Measurements from ENCODE around the gene LRRC8A. TPM values are rescaled to one million over a fixed set of nuclear protein-coding genes. Genes with fewer than 3 reads are reported as not detected.
"Not testable (repeated sequence)": the region's sequence is repeated elsewhere in the genome, so short reads cannot be mapped to it uniquely, and the experiment has no call there.

LRRC8A gene
- total RNA-seq, 1 donor, result 38.0 TPM

DNA sequence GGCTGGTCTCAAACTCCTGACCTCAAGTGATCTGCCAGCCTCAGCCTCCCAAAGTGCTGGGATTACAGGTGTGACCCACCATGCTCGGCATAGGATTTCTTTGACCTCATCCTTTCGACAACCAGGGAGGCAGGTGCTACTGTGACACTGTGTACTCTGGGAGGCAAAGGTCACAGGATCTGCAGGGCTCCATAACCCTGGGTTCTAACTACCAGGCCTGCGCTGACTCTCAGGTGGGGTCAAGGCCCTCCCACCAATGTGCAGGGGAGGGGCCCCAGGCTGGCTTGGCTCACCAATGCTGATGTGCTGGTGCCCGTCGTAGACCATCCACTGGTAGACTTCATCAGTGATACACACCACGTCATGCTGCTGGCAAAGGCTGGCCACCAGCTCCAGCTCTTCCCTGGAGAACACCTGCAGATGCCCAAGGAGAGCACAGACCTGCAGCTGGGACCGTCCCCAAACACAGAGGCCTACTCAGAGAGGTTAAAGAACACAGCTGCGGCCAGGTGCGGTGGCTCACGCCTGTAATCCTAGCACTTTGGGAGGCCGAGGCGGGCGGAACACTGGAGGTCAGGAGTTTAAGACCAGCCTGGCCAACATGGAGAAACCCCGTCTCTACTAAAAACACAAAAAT lies 45.3 kb upstream of the LRRC8A start:
- Histone ChIP-seq H3K4me3 (ENCODE audit: insufficient read depth, low read length) (no peak overlapping the region), H3K4me1 (ENCODE audit: insufficient read depth, low read length) (no peaks in the 10 kb centered on the region), H4K20me1 (ENCODE audit: insufficient read depth, low read length) (no peaks in the 10 kb centered on the region), H2AFZ (ENCODE audit: low read length) (no peak overlapping the region), H3K27ac (ENCODE audit: low read depth, low read length) (no peak overlapping the region), H3K9me3 (ENCODE audit: low read depth, low read length) (no peaks in the 10 kb centered on the region), H3K4me2 (ENCODE audit: insufficient read depth, low read length) (no peak overlapping the region), H3K27me3 (ENCODE audit: insufficient read depth, low read length) (no peaks in the 10 kb centered on the region), H3K36me3 (ENCODE audit: insufficient read depth, low read length) (no peaks in the 10 kb centered on the region), H3K79me2 (ENCODE audit: insufficient read depth, low read length) (no peaks in the 10 kb centered on the region)
- DNase-seq (ENCODE audit: insufficient read length, low spot score, missing footprints), result no peak
- no peak for TF ChIP-seq CTCF (IDR thresholded peaks at IDR 0.05; ENCODE audit: extremely low read depth, low read depth, low read length)

- H2AFZ ChIP-seq (ENCODE audit: low read length), result no peak overlapping the region
- no peak overlapping the region for H3K4me2 ChIP-seq (ENCODE audit: insufficient read depth, low read length)
- no peak overlapping the region for H3K27ac ChIP-seq (ENCODE audit: low read depth, low read length)
- H3K4me1 ChIP-seq (ENCODE audit: insufficient read depth, low read length), result no peaks in the 10 kb centered on the region
- no peaks in the 10 kb centered on the region for H3K9me3 ChIP-seq (ENCODE audit: low read depth, low read length)
- no peaks in the 10 kb centered on the region for H3K27me3 ChIP-seq (ENCODE audit: insufficient read depth, low read length)
- no peaks in the 10 kb centered on the region for H3K79me2 ChIP-seq (ENCODE audit: insufficient read depth, low read length)
- no peak for TF ChIP-seq CTCF (IDR thresholded peaks at IDR 0.05; ENCODE audit: extremely low read depth, low read depth, low read length)
- H3K4me3 ChIP-seq (ENCODE audit: insufficient read depth, low read length), result no peak overlapping the region
- no peak for DNase-seq (ENCODE audit: insufficient read length, low spot score, missing footprints)
- no peaks in the 10 kb centered on the region for H3K36me3 ChIP-seq (ENCODE audit: insufficient read depth, low read length)
- no peaks in the 10 kb centered on the region for H4K20me1 ChIP-seq (ENCODE audit: insufficient read depth, low read length)
These were observed 43.6 kb upstream of the LRRC8A start for GRCh38 chr9:128838338-128838737.

GRCh38 chr9:128840524-128840923 lies 41.4 kb upstream of the LRRC8A start:
- Histone ChIP-seq H3K4me2 (ENCODE audit: insufficient read depth, low read length) (no peak overlapping the region), H3K27ac (ENCODE audit: low read depth, low read length) (no peak overlapping the region), H2AFZ (ENCODE audit: low read length) (no peak overlapping the region), H3K36me3 (ENCODE audit: insufficient read depth, low read length) (no peaks in the 10 kb centered on the region), H3K79me2 (ENCODE audit: insufficient read depth, low read length) (no peaks in the 10 kb centered on the region), H3K4me1 (ENCODE audit: insufficient read depth, low read length) (no peaks in the 10 kb centered on the region), H3K27me3 (ENCODE audit: insufficient read depth, low read length) (no peaks in the 10 kb centered on the region), H3K4me3 (ENCODE audit: insufficient read depth, low read length) (no peak overlapping the region), H4K20me1 (ENCODE audit: insufficient read depth, low read length) (no peaks in the 10 kb centered on the region), H3K9me3 (ENCODE audit: low read depth, low read length) (no peaks in the 10 kb centered on the region)
- DNase-seq (ENCODE audit: insufficient read length, low spot score, missing footprints), result no peak
- TF ChIP-seq CTCF (IDR thresholded peaks at IDR 0.05; ENCODE audit: extremely low read depth, low read depth, low read length), result no peak

- no peaks in the 10 kb centered on the region for H3K27me3 ChIP-seq (ENCODE audit: insufficient read depth, low read length)
- no peak overlapping the region for H3K4me3 ChIP-seq (ENCODE audit: insufficient read depth, low read length)
- TF ChIP-seq CTCF (IDR thresholded peaks at IDR 0.05; ENCODE audit: extremely low read depth, low read depth, low read length), result no peak
- no peaks in the 10 kb centered on the region for H3K4me1 ChIP-seq (ENCODE audit: insufficient read depth, low read length)
- H3K9me3 ChIP-seq (ENCODE audit: low read depth, low read length), result no peaks in the 10 kb centered on the region
- no peaks in the 10 kb centered on the region for H3K79me2 ChIP-seq (ENCODE audit: insufficient read depth, low read length)
- H2AFZ ChIP-seq (ENCODE audit: low read length), result no peak overlapping the region
- no peak overlapping the region for H3K4me2 ChIP-seq (ENCODE audit: insufficient read depth, low read length)
- no peaks in the 10 kb centered on the region for H4K20me1 ChIP-seq (ENCODE audit: insufficient read depth, low read length)
- no peak overlapping the region for H3K27ac ChIP-seq (ENCODE audit: low read depth, low read length)
- no peak for DNase-seq (ENCODE audit: insufficient read length, low spot score, missing footprints)
- no peaks in the 10 kb centered on the region for H3K36me3 ChIP-seq (ENCODE audit: insufficient read depth, low read length)
These were observed 40.0 kb upstream of the LRRC8A start for GRCh38 chr9:128841694-128842492.

- DNase-seq (ENCODE audit: insufficient read length, low spot score, missing footprints); H3K27ac ChIP-seq (ENCODE audit: low read depth, low read length); H2AFZ ChIP-seq (ENCODE audit: low read length); H4K20me1 ChIP-seq (ENCODE audit: insufficient read depth, low read length); H3K4me3 ChIP-seq (ENCODE audit: insufficient read depth, low read length); H3K79me2 ChIP-seq (ENCODE audit: insufficient read depth, low read length); H3K36me3 ChIP-seq (ENCODE audit: insufficient read depth, low read length); H3K27me3 ChIP-seq (ENCODE audit: insufficient read depth, low read length); H3K4me2 ChIP-seq (ENCODE audit: insufficient read depth, low read length); H3K9me3 ChIP-seq (ENCODE audit: low read depth, low read length); H3K4me1 ChIP-seq (ENCODE audit: insufficient read depth, low read length): not testable (repeated sequence)
These were observed 38.8 kb upstream of the LRRC8A start for GRCh38 chr9:128843171-128843570.

Data from osteoblast (primary cell).